ENCODE results near the gene ARSB.

DNA sequence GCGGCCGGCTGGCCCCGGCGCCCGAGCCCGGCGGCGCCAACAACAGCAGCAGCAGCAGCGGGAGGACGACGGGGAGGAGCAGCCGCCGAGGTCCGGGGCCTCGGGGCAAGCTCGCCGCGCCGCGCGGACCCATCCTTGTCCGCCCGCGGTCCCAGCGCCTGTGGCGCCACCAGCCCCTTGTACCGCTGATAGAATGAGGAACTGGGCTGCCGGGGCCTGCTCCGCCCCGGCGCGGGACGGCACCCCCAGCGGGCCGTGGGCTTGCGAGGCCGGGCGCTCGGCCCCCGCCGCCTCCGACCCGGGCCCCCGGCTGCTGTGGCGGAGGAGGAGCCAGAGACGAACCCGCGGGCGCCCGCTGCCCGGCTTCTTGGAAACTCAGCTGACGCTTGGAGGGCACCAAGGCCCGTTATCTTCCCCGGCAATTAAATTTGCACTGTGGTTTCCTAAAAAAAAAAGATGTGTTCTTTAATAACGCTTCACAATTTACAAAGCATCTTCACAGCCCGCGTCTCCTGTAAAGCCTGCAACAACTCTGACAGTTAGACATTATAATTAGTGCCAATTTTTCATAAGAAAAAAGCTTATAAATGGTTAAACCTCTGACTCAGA lies at the start of gene ARSB:
- TF ChIP-seq GATA3 (IDR thresholded peaks at IDR 0.05; ENCODE audit: borderline replicate concordance) (no peak; the same call in 1 of the 2 replicates), EHMT2 (IDR thresholded peaks at IDR 0.05; ENCODE audit: low read depth) (no peak), EHF (CRISPR knock-in tag; IDR thresholded peaks at IDR 0.05) (no peak)

All from A549 (cell line).